K562 (cell line): ENCODE measurements around the gene NDUFAF5. TPM values are rescaled to one million over a fixed set of nuclear protein-coding genes. Genes with fewer than 3 reads are reported as not detected.
A peak's percentile ranks its signal among the peaks of the same experiment; 100 is the strongest.

Experiments
- CBX2 ChIP-seq: fragments of 200-600 bp; sonication (generic); IDR thresholded peaks from one replicate; pipeline ENCODE4 v1.6.1; 2012; ENCODE audit warnings: mild to moderate bottlenecking, low read length, inconsistent platforms; ENCODE audit not compliant: insufficient read depth, poor library complexity, severe bottlenecking
- DACH1 ChIP-seq: fragments of 450-650 bp; IDR thresholded peaks from 2 replicates; pipeline ENCODE4 v1.6.1; 2018; ENCODE audit not compliant: partially characterized antibody
- FOXJ2 ChIP-seq: fragments of 200-800 bp; sonication (Bioruptor generic); IDR thresholded peaks from 2 replicates; pipeline ENCODE4 v1.6.1; 2016; ENCODE audit warnings: missing genetic modification characterization, missing compliant biosample characterization
- HDAC8 ChIP-seq: fragments of 450-650 bp; IDR thresholded peaks from 2 replicates; pipeline ENCODE4 v1.6.1; 2016; ENCODE audit warnings: mild to moderate bottlenecking, missing genetic modification characterization, moderate library complexity, missing compliant biosample characterization
- MEF2D ChIP-seq: conservative IDR thresholded peaks from 2 replicates; pipeline ENCODE4 v1.6.1; 2016; ENCODE audit warnings: low read depth, missing genetic modification characterization, missing compliant biosample characterization
- PCBP1 ChIP-seq: fragments of 200-400 bp; formaldehyde crosslinking; IDR thresholded peaks from 2 replicates; pipeline ENCODE4 v1.6.1; 2018; ENCODE audit warnings: mild to moderate bottlenecking, low read depth, low read length; ENCODE audit not compliant: poor library complexity, severe bottlenecking
- PML ChIP-seq: IDR thresholded peaks from 2 replicates; pipeline ENCODE4 v1.6.1; 2012; ENCODE audit warnings: low read length, inconsistent platforms
- POLR2G ChIP-seq: fragments of 200-400 bp; formaldehyde crosslinking; IDR thresholded peaks from 2 replicates; pipeline ENCODE4 v1.6.1; 2017; ENCODE audit warnings: low read depth, mild to moderate bottlenecking, antibody characterized with exemption, low read length, moderate library complexity
- RBM17 ChIP-seq: fragments of 200-400 bp; formaldehyde crosslinking; IDR thresholded peaks from 2 replicates; pipeline ENCODE4 v1.6.1; 2017; ENCODE audit warnings: low read depth, mild to moderate bottlenecking, low read length, borderline replicate concordance
- SETDB1 ChIP-seq: IDR thresholded peaks from one replicate; pipeline ENCODE4 v1.6.1; 2012; ENCODE audit warnings: low read length, control low read depth, inconsistent platforms
- SUPT5H ChIP-seq: fragments of 450-650 bp; IDR thresholded peaks from 2 replicates; pipeline ENCODE4 v1.6.1; 2016
- TEAD2 ChIP-seq: fragments of 450-650 bp; IDR thresholded peaks from 2 replicates; pipeline ENCODE4 v1.6.1; 2016; ENCODE audit warnings: missing genetic modification characterization, control low read depth, missing compliant biosample characterization
- USF1 ChIP-seq: sonication (generic); formaldehyde crosslinking; IDR thresholded peaks from 2 replicates; pipeline ENCODE4 v1.9.0; 2022; ENCODE audit warnings: mild to moderate bottlenecking, missing genetic modification reagents
- YBX1 ChIP-seq: fragments of 450-650 bp; IDR thresholded peaks from 2 replicates; pipeline ENCODE4 v1.7.1; 2016; ENCODE audit warnings: mild to moderate bottlenecking
- ZBTB17 ChIP-seq: fragments of 450-650 bp; formaldehyde crosslinking; IDR thresholded peaks from 2 replicates; pipeline ENCODE4 v1.4.0; 2020; ENCODE audit warnings: mild to moderate bottlenecking
- ZBTB8A ChIP-seq: fragments of 450-650 bp; IDR thresholded peaks from 2 replicates; pipeline ENCODE4 v1.6.1; 2018; ENCODE audit warnings: mild to moderate bottlenecking, moderate library complexity; ENCODE audit not compliant: partially characterized antibody
- ZNF609 ChIP-seq: sonication (generic); formaldehyde crosslinking; IDR thresholded peaks from 2 replicates; pipeline ENCODE4 v1.8.1; 2023; ENCODE audit warnings: missing genetic modification reagents, mild to moderate bottlenecking, borderline replicate concordance
- polyA plus RNA-seq, 8 experiments: library from polyadenylated mRNA; depleted of rRNA in 4 of 8; stranded (reverse) in 5 of 8; unstranded in 3 of 8; fragments of >200 nt; fragmentation: Nextera tagmentation in 2 of 8; fragmentation: Illumina TruSeq in 1 of 8; extraction: Ambion mirVana in 2 of 8; extraction: Trizol in 1 of 8; gene quantifications; 2 replicates each; pipeline versions ENCODE4 v1.2.1 to v1.2.3, GENCODE V29; 2011 to 2014; ENCODE audit warnings: inconsistent platforms in 1 of 8, missing spikeins in 1 of 8
- total RNA-seq, 7 experiments: library from RNA; depleted of rRNA in 6 of 7; stranded (reverse); fragments of >200 nt in 6 of 7; fragmentation: Illumina TruSeq in 2 of 7; extraction: Trizol in 2 of 7; gene quantifications; 2 replicates each; pipeline versions ENCODE4 v1.2.1 to v1.2.3, GENCODE V29; 2011 to 2021; ENCODE audit warnings: low replicate concordance in 1 of 7
- TF ChIP-seq, protein P1 (sequence below): sonication (generic); formaldehyde crosslinking; IDR thresholded peaks from 2 replicates; pipeline ENCODE4 v1.4.0; 2020; ENCODE audit warnings: mild to moderate bottlenecking, missing genetic modification reagents
- TF ChIP-seq, protein P2 (sequence below), 2 experiments: fragments of 450-650 bp; conservative IDR thresholded peaks; 2 replicates each; pipeline ENCODE4 v1.6.1; 2017; ENCODE audit warnings: mild to moderate bottlenecking in 2 of 2, moderate library complexity in 2 of 2

The NDUFAF5 gene
- total and polyA plus RNA-seq, 9 of the 15 experiments (the other 6 are each of a cell fraction or from before 2014, with no cell fraction given) = 17.2 to 33.1 (median 27.3) TPM

- TF ChIP-seq ZNF609 = no peak
- TF ChIP-seq YBX1 = no peak
- TF ChIP-seq, protein P1, sequence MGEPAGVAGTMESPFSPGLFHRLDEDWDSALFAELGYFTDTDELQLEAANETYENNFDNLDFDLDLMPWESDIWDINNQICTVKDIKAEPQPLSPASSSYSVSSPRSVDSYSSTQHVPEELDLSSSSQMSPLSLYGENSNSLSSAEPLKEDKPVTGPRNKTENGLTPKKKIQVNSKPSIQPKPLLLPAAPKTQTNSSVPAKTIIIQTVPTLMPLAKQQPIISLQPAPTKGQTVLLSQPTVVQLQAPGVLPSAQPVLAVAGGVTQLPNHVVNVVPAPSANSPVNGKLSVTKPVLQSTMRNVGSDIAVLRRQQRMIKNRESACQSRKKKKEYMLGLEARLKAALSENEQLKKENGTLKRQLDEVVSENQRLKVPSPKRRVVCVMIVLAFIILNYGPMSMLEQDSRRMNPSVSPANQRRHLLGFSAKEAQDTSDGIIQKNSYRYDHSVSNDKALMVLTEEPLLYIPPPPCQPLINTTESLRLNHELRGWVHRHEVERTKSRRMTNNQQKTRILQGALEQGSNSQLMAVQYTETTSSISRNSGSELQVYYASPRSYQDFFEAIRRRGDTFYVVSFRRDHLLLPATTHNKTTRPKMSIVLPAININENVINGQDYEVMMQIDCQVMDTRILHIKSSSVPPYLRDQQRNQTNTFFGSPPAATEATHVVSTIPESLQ (CRISPR knock-in tag) = no peak
- no peak for TF ChIP-seq CBX2
- TF ChIP-seq POLR2G = peak; percentile 83
- TF ChIP-seq ZBTB17 (CRISPR knock-in tag) = no peak
- peak; percentile 67; the same call in 1 of the 2 replicates for TF ChIP-seq SUPT5H
- TF ChIP-seq SETDB1 = no peak
- peak; percentile 97 for TF ChIP-seq USF1 (CRISPR knock-in tag)
- no peak for TF ChIP-seq HDAC8 (tag)
- TF ChIP-seq, protein P2, sequence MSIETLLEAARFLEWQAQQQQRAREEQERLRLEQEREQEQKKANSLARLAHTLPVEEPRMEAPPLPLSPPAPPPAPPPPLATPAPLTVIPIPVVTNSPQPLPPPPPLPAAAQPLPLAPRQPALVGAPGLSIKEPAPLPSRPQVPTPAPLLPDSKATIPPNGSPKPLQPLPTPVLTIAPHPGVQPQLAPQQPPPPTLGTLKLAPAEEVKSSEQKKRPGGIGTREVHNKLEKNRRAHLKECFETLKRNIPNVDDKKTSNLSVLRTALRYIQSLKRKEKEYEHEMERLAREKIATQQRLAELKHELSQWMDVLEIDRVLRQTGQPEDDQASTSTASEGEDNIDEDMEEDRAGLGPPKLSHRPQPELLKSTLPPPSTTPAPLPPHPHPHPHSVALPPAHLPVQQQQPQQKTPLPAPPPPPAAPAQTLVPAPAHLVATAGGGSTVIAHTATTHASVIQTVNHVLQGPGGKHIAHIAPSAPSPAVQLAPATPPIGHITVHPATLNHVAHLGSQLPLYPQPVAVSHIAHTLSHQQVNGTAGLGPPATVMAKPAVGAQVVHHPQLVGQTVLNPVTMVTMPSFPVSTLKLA (conservative IDR thresholded peaks at IDR 0.05) = peak; percentile 95 to 96
- TF ChIP-seq DACH1 = no peak
- TF ChIP-seq TEAD2 (tag) = no peak
- no peak for TF ChIP-seq ZBTB8A
- no peak for TF ChIP-seq FOXJ2 (tag)
- TF ChIP-seq RBM17 = no peak
- no peak for TF ChIP-seq PCBP1
- no peak for TF ChIP-seq MEF2D (tag)
- no peak; the same call in 1 of the 2 replicates for TF ChIP-seq PML
Measured at GRCh38 chr20:13784893-13785715, at the start of gene NDUFAF5, which contains the start of gene ESF1 (continued).
